Measurements from ENCODE around the gene GALC. TPM values are rescaled to one million over a fixed set of nuclear protein-coding genes. Genes with fewer than 3 reads are reported as not detected.
A peak's percentile ranks its signal among the peaks of the same experiment; 100 is the strongest.

GALC gene
- total RNA-seq, 1 experiment from 2014 or later = 25.8 TPM

DNA sequence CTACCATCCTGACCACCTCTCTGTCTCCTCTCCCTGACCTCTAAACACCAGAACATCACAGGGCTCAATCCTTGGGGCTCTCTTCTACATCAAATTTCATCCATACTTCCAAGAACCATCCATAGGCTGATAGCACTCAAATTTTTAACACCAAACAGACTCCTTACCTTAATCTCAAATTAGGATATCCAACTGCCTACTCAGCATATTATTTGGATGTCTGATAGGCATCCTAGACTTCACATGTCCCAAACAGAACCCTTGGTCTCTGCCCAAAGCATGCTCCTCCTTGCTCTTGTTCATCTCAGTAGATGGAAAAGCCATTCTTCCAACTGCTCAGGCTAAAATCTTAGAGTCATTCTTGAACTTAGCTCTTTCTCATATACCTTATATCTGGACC is 91.3 kb downstream of the GALC start:
- no peak for DNase-seq (ENCODE audit: low read depth in 1 of 2, low spot score in 2 of 2)
- H3K36me3 ChIP-seq = no peaks in the 10 kb centered on the region
- no peak overlapping the region for H3K4me3 ChIP-seq
- H3K27me3 ChIP-seq (replicated peaks) = no peaks in the 10 kb centered on the region
- no peaks in the 10 kb centered on the region for H3K4me1 ChIP-seq (replicated peaks)
- H3K9me3 ChIP-seq (replicated peaks) = no peaks in the 10 kb centered on the region
- H3K27ac ChIP-seq = no peak overlapping the region

DNA sequence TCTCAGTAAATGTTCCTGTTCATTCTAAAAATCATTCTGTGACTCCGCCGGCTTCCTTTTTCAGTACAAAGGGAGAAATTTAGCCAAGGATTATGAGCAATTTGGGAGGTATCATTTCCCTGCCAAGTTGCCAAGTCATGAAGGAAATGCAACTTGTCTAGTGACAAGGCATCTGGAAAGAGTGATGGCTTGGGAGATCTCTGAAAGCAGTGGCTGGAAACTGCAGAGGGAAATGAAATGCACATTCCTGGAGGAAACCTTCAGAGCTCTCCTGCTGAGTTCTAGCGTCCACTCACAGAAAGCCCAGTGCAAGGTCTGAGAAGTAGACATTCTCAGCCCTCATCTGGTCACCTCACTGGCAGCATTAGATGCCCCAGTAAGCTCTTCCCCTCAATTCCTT is 91.7 kb downstream of the GALC start:
- no peaks in the 10 kb centered on the region for H3K4me1 ChIP-seq (replicated peaks)
- no peak overlapping the region for H3K27ac ChIP-seq
- no peaks in the 10 kb centered on the region for H3K36me3 ChIP-seq
- H3K27me3 ChIP-seq (replicated peaks) = no peaks in the 10 kb centered on the region
- DNase-seq (ENCODE audit: low read depth in 1 of 2, low spot score in 2 of 2) = no peak
- no peak overlapping the region for H3K4me3 ChIP-seq
- H3K9me3 ChIP-seq (replicated peaks) = no peaks in the 10 kb centered on the region

DNA sequence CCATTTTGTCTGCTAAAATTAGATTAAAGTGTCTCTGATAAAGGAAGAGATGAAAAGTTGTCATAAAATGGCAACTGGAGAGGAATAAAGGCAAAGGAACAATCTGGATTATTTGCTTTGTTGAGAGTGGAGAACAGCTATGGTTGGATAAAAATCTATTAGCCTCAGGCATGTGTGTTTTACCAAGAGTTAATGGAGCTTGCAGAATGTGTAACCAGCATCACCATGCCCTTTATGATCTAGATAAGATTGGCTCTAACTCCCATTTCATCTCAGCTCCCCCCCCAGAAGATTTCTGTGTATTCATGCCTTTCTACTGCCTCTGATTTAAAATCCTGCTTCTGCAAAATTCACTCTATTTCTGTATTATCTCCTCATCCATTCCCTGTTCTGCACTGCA is 93.8 kb downstream of the GALC start:
- H3K27ac ChIP-seq = no peak overlapping the region
- no peak for DNase-seq (ENCODE audit: low read depth in 1 of 2, low spot score in 2 of 2)
- no peaks in the 10 kb centered on the region for H3K36me3 ChIP-seq
- H3K9me3 ChIP-seq (replicated peaks) = no peaks in the 10 kb centered on the region
- no peaks in the 10 kb centered on the region for H3K4me1 ChIP-seq (replicated peaks)
- no peak overlapping the region for H3K4me3 ChIP-seq
- no peaks in the 10 kb centered on the region for H3K27me3 ChIP-seq (replicated peaks)

DNA sequence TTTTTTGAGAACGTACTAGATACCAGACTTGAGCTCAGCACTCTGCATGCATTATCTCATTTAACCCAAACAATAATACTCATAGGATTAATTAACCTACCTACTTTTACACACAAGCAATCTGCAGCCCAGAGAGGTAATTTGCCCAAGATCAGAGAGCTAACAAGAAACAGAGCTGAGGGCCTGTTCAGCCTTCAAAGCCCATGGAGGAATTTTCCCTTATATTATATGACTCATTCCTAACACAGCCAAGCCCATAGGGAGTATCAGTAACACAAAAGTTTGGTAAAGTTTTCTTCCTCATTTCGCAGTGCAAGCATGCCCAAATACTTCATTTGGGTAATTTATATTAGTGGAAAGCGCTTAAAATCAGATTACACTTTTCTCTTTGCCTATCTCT is 94.7 kb downstream of the GALC start:
- no peaks in the 10 kb centered on the region for H3K27me3 ChIP-seq (replicated peaks)
- no peak for DNase-seq (ENCODE audit: low read depth in 1 of 2, low spot score in 2 of 2)

DNA sequence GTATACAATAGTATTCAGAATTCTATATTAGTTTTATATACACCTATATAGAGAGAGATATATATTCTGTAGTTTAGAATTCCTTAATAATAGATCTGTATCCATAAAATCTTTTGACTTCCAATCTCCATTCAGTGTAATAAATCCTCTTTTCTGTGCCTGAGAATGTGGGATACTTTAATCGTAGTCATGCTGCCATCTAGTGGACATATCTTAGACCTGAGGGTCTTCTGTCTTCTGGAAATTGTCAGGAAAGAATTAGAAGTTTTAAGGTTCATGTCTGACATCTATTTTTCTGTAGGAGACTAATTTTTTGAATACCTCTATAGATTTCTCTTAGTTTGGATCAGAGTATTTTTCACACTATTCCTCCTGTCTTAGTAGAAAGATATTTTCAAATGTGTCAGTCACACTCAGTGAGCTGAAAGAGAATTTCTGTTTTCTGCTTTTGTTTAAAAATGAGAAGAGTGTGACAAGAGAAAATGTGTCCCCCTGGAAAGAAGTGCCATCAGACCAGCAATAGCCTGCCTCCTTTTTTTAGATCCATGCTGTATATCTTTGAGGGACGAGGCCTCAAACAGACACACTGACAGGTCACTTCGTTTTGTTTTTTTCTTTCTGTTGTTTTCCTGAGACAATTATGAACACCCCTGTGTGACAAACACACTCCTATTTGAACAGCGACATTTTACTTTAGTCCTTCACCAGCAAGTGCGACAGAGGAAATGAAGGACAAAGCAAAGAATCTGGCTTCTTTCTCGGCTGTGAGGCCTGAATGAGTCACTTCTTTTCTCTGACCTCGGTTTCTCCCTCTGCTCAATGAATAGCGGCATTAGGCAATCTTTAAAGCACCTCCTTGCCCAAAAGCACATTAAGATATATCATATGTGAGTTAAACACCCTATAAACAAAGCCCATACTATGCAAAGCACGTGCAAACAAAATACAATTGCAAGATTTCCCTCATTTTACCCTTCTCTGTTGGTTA is 96.3 kb downstream of the GALC start:
- H3K36me3 ChIP-seq = no peaks in the 10 kb centered on the region
- DNase-seq (ENCODE audit: low read depth in 1 of 2, low spot score in 2 of 2) = peak in 1 of 2 experiments; percentile 12
- no peaks in the 10 kb centered on the region for H3K27me3 ChIP-seq (replicated peaks)
- no peak overlapping the region for H3K4me3 ChIP-seq
- H3K9me3 ChIP-seq (replicated peaks) = no peaks in the 10 kb centered on the region
- H3K27ac ChIP-seq = no peak overlapping the region
- H3K4me1 ChIP-seq (replicated peaks) = no peaks in the 10 kb centered on the region

More for the DNA sequence above, 94.7 kb downstream of the GALC start:
- H3K36me3 ChIP-seq = no peaks in the 10 kb centered on the region
- no peak overlapping the region for H3K4me3 ChIP-seq
- H3K4me1 ChIP-seq (replicated peaks) = no peaks in the 10 kb centered on the region
- H3K27ac ChIP-seq = no peak overlapping the region
- H3K9me3 ChIP-seq (replicated peaks) = no peaks in the 10 kb centered on the region

DNA sequence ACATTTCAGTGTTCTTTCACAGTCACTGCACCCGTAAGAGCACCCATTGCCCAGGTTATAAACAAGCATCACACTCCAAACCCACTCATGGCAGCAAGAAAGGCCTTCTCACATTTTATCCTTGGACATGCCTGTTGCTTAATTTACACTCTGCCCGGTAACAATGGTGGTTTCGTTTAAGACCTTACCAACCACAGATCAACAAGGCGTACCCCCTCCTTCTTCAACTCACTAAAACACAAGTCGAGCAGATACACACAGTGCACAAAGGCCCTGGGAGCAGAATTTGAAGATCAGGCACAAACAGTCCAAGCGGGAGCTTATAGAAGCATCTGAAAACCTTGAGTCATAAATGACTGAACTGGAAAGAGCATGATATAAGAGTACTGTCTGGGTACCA is 98.1 kb downstream of the GALC start:
- no peak for DNase-seq (ENCODE audit: low read depth in 1 of 2, low spot score in 2 of 2)
- Histone ChIP-seq H3K36me3 (no peaks in the 10 kb centered on the region), H3K4me1 (replicated peaks) (no peaks in the 10 kb centered on the region), H3K27ac (no peak overlapping the region), H3K27me3 (replicated peaks) (no peaks in the 10 kb centered on the region), H3K4me3 (no peak overlapping the region), H3K9me3 (replicated peaks) (no peaks in the 10 kb centered on the region)

DNA sequence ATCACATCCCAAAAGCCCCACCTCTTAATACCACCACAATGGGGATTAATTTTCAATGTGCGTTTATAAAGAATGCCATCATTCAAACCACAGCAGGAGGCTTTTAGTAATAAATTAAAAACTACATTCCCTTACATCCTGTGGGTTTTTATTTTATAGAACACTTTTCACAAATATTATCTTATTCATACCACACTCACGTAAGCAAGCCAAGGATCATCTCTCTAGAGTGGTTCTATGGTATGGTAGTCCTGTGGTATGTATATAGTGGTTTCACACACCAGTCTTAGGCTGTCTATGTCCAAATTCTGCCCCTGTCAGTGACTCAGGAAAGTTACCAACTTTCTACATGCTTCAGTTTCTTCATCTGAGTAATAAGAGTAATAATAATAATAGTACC is 100.2 kb downstream of the GALC start:
- no peaks in the 10 kb centered on the region for H3K36me3 ChIP-seq
- no peak overlapping the region for H3K27ac ChIP-seq
- H3K9me3 ChIP-seq (replicated peaks) = no peaks in the 10 kb centered on the region
- no peak overlapping the region for H3K4me3 ChIP-seq
- H3K27me3 ChIP-seq (replicated peaks) = no peaks in the 10 kb centered on the region
- H3K4me1 ChIP-seq (replicated peaks) = no peaks in the 10 kb centered on the region
- DNase-seq (ENCODE audit: low read depth in 1 of 2, low spot score in 2 of 2) = no peak

DNA sequence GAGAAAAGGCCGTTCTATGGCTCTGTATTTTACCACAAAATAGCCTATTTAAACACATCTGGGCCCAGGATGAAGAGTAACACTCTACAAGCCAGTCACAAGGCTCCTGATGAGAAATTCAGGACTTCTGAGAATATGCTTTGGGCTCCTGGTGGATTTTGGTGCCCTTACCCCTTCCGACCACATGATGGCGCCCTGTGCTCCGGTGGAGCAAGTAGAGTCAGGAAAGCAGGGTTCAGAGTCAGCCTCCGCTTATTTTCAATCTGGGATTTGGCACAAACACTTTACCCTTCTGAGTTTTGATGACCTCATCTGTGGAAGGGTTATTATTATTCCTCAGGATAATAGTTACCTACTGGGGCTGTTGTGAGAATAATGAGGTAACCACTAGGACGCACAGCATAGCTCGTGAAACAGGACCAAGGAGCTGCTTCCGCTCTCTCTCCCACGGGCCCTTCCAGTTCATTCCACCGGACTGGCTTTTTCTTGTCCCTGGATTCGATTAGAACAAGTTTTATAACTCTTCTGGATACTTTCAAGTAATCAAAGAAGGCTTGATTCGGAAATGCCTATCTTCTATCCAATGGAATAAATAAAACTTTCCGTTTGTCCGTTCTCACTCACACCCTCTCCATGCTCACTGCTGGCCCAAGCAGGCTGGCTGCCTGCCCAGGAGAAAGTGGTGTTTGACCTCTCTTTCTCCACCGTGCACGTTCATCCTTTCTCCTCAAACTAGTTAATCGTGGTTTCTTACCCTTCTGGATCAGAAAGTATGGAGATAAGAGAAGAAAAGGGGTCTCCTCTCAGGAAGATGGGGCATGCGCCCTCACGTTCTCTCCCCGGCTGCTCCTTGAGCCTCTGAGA is 104.6 kb downstream of the GALC start:
- no peaks in the 10 kb centered on the region for H3K9me3 ChIP-seq (replicated peaks)
- no peaks in the 10 kb centered on the region for H3K4me1 ChIP-seq (replicated peaks)
- no peak overlapping the region for H3K4me3 ChIP-seq
- H3K27ac ChIP-seq = no peak overlapping the region
- DNase-seq (ENCODE audit: low read depth in 1 of 2, low spot score in 2 of 2) = no peak
- no peaks in the 10 kb centered on the region for H3K27me3 ChIP-seq (replicated peaks)
- no peaks in the 10 kb centered on the region for H3K36me3 ChIP-seq

DNA sequence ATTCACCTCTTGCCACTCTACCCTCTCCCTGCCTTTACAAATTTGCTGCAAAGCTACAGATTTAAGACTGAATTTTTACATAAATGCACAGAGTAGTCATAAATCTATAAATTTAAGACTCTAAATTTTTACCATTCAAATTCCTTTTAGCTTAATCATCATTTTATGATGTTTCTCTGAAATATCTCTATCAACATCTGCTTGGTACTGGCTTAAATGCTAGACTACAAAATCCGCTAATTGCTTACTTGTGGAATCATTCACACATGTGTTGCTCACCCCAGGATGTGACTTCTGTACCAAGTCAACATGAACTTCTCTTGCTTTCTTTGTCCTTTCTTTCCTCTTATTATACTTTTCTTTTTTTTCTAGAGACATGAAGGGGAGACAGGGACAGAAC is 109.2 kb downstream of the GALC start:
- DNase-seq (ENCODE audit: low read depth in 1 of 2, low spot score in 2 of 2) = no peak
- Histone ChIP-seq H3K36me3 (no peaks in the 10 kb centered on the region), H3K27ac (no peak overlapping the region), H3K27me3 (replicated peaks) (no peaks in the 10 kb centered on the region), H3K9me3 (replicated peaks) (no peaks in the 10 kb centered on the region), H3K4me1 (replicated peaks) (no peaks in the 10 kb centered on the region), H3K4me3 (no peak overlapping the region)

Other genes starting within 250 kb of the GALC start
- gene GPR65, start 12.0 kb upstream of the GALC start, total RNA-seq (2014; rRNA removed; shearing (Covaris generic)) = 1.9 and 2.2 TPM in 2 replicates

All from SJSA1 (cell line).